Endothelial cell of umbilical vein (primary cell): Measurements from ENCODE around the gene PTPMT1. TPM values are rescaled to one million over a fixed set of nuclear protein-coding genes. Genes with fewer than 3 reads are reported as not detected.

Experiments
- BruUV-seq: library from RNA; stranded (reverse); fragments of 400-500 nt; replicated peaks from 2 replicates; lab custom pipeline; 2021; lab: Mats Ljungman, UMichigan
- CTCF ChIA-PET: fragments of 300-600, 350-600 bp; sonication (Branson Sonifier 250); formaldehyde crosslinking; loops from one replicate; lab custom pipeline; 2021; ENCODE audit warnings: antibody characterized with exemption, inconsistent platforms; lab: Charles Lee
- POLR2A ChIA-PET: fragments of 300-600, 350-600 bp; sonication (Branson Sonifier 250); formaldehyde crosslinking; loops from one replicate; lab custom pipeline; 2021; ENCODE audit warnings: antibody characterized with exemption, inconsistent platforms; lab: Charles Lee
- DNase-seq: peaks from one replicate; pipeline ENCODE4 v3.0.0-alpha.2; 2011; ENCODE audit warnings: low read depth, low spot score
- FAIRE-seq: peaks from 2 replicates; lab custom pipeline; 2011; peaks lifted over from hg19 to GRCh38; lab: Jason Lieb, UNC
- H2AFZ ChIP-seq: 2 replicates; pipeline ENCODE4 v1.6.0; 2012; ENCODE audit warnings: low read depth, low read length, control low read depth, inconsistent platforms
- H3K27ac ChIP-seq: 2 replicates; pipeline ENCODE4 v1.5.1; 2011; ENCODE audit warnings: low read depth, mild to moderate bottlenecking, control low read depth, low read length, moderate library complexity; ENCODE audit not compliant: insufficient read depth
- H3K27me3 ChIP-seq, 2 experiments: 2 replicates each; pipeline versions ENCODE4 v1.6.0 to v1.6.1; 2011; ENCODE audit warnings: low read length in 2 of 2, mixed read lengths in 1 of 2; ENCODE audit not compliant: control insufficient read depth in 2 of 2, insufficient read depth in 2 of 2
- H3K36me3 ChIP-seq, 2 experiments: 2 replicates in 1 of 2; 3 replicates in 1 of 2; pipeline ENCODE4 v1.5.1; 2011; ENCODE audit warnings: low read length in 2 of 2, mild to moderate bottlenecking in 1 of 2, moderate library complexity in 1 of 2; ENCODE audit not compliant: control insufficient read depth in 2 of 2, insufficient read depth in 2 of 2; ENCODE audit errors: extremely low read depth in 1 of 2
- H3K4me1 ChIP-seq: 3 replicates; pipeline ENCODE4 v1.5.1; 2011; ENCODE audit warnings: mild to moderate bottlenecking, low read length; ENCODE audit not compliant: control insufficient read depth, insufficient read depth; ENCODE audit errors: extremely low read depth
- H3K4me2 ChIP-seq: 2 replicates; pipeline ENCODE4 v1.6.1; 2011; ENCODE audit warnings: low read length, control low read depth, mixed read lengths; ENCODE audit not compliant: insufficient read depth
- H3K4me3 ChIP-seq, 3 experiments: fragments of 200-600 bp in 1 of 3; sonication (generic), shearing (Covaris generic) in 1 of 3; replicated peaks in 1 of 3; 2 replicates each; pipeline ENCODE4 v1.5.1; 2011 to 2016; ENCODE audit warnings: control low read depth in 3 of 3, low read length in 3 of 3, mild to moderate bottlenecking in 2 of 3, inconsistent platforms in 1 of 3, low read depth in 1 of 3, moderate library complexity in 1 of 3; ENCODE audit not compliant: insufficient read depth in 1 of 3
- H3K79me2 ChIP-seq: 2 replicates; pipeline ENCODE4 v1.6.0; 2012; ENCODE audit warnings: low read length, inconsistent platforms; ENCODE audit not compliant: control insufficient read depth, insufficient read depth
- H3K9ac ChIP-seq: replicated peaks from 2 replicates; pipeline ENCODE3; 2011; ENCODE audit warnings: low read length, control low read depth; ENCODE audit not compliant: insufficient read depth; ENCODE audit errors: extremely low read depth
- H3K9me1 ChIP-seq: replicated peaks from 3 replicates; pipeline ENCODE4 v1.6.0; 2011; ENCODE audit warnings: mild to moderate bottlenecking, low read length; ENCODE audit not compliant: control insufficient read depth, insufficient read depth; ENCODE audit errors: extremely low read depth
- H3K9me3 ChIP-seq: replicated peaks from 2 replicates; pipeline ENCODE4 v1.5.1; 2012; ENCODE audit warnings: low read length, inconsistent platforms; ENCODE audit not compliant: control insufficient read depth, insufficient read depth
- H4K20me1 ChIP-seq: replicated peaks from 2 replicates; pipeline ENCODE3; 2011; ENCODE audit warnings: mild to moderate bottlenecking, low read length; ENCODE audit not compliant: control insufficient read depth, insufficient read depth; ENCODE audit errors: extremely low read depth
- CTCF ChIP-seq, 2 donors: IDR thresholded peaks; 1 replicate in 1 of 2; 2 replicates in 1 of 2; pipeline ENCODE4 v1.5.1; 2011; ENCODE audit warnings: low read length in 2 of 2, mild to moderate bottlenecking in 2 of 2, moderate library complexity in 2 of 2, control low read depth in 1 of 2, inconsistent platforms in 1 of 2, low read depth in 1 of 2; ENCODE audit not compliant: insufficient read depth in 1 of 2; ENCODE audit errors: extremely low read depth in 1 of 2
- GATA2 ChIP-seq: IDR thresholded peaks from 2 replicates; pipeline ENCODE4 v1.7.0; 2011; ENCODE audit warnings: low read depth, mild to moderate bottlenecking, moderate library complexity, mixed read lengths, low read length; ENCODE audit not compliant: insufficient read length, insufficient read depth
- JUN ChIP-seq: IDR thresholded peaks from 2 replicates; pipeline ENCODE4 v1.6.1; 2011; ENCODE audit warnings: borderline replicate concordance, low read depth; ENCODE audit not compliant: insufficient read length, insufficient read depth
- MAX ChIP-seq: IDR thresholded peaks from 2 replicates; pipeline ENCODE4 v1.6.1; 2011; ENCODE audit not compliant: insufficient read depth, insufficient read length
- MYC ChIP-seq: IDR thresholded peaks from one replicate; pipeline ENCODE4 v1.6.1; 2011; ENCODE audit warnings: mild to moderate bottlenecking, low read depth, low read length
- POLR2A ChIP-seq: IDR thresholded peaks from 2 replicates; pipeline ENCODE4 v1.6.1; 2012; ENCODE audit warnings: low read depth, mild to moderate bottlenecking, control low read depth, low read length
- POLR2AphosphoS5 ChIP-seq: IDR thresholded peaks from 2 replicates; pipeline ENCODE4 v1.6.1; 2012; ENCODE audit warnings: low read depth, mild to moderate bottlenecking, control low read depth, low read length, moderate library complexity; ENCODE audit not compliant: insufficient read depth
- dilution Hi-C: fragments of 300-500 bp; cut with MboI; formaldehyde crosslinking; loops from one replicate; pipeline ENCODE4 v1.15.0; 2019; ENCODE audit warnings: low sequenced_read_pairs; ENCODE audit not compliant: extremely low pct_ligation_motif_present
- intact Hi-C: fragments of 100-400 bp; cut with micrococcal nuclease; formaldehyde crosslinking; loops from one replicate; pipeline ENCODE4 v1.10.0; 2022
- polyA plus RNA-seq, 4 experiments: library from polyadenylated mRNA; depleted of rRNA in 3 of 4; stranded (reverse) in 3 of 4; unstranded in 1 of 4; fragments of >200 nt; gene quantifications; 2 replicates each; pipeline versions ENCODE4 v1.2.1 to v1.2.3, GENCODE V29; 2011 to 2012; ENCODE audit warnings: missing spikeins in 1 of 4
- total RNA-seq: library from RNA; stranded (reverse); gene quantifications from 2 replicates; pipeline ENCODE4 v1.2.3, GENCODE V29; 2021

PTPMT1 gene
- total and polyA plus RNA-seq, 2 donors (not counting 3 experiments of a cell fraction or from before 2014, with no cell fraction given), result 44.6 to 83.1 TPM

- ChIA-PET POLR2A (no interaction called here), CTCF (no interaction called here)
- H3K4me3 ChIP-seq, result no peak overlapping the region
- H3K4me1 ChIP-seq, result peaks cover 12% of the 10 kb centered on the region
- intact Hi-C loops (no loop called here), dilution Hi-C loops (no loop called here)
- peaks cover 3% of the 10 kb centered on the region for H4K20me1 ChIP-seq
- no peak for DNase-seq
- BruUV-seq, result no TSS peak
- no peak overlapping the region for H3K27ac ChIP-seq
- no peaks in the 10 kb centered on the region for H3K27me3 ChIP-seq
- H3K9me1 ChIP-seq, result no peaks in the 10 kb centered on the region
- H3K79me2 ChIP-seq, result peaks cover 38% of the 10 kb centered on the region
- H2AFZ ChIP-seq, result no peak overlapping the region
- TF ChIP-seq POLR2A (no peak), MYC (no peak), CTCF (IDR thresholded peaks at IDR 0.05; ENCODE audit: extremely low read depth in 1 of 2, insufficient read depth in 1 of 2, low read depth in 1 of 2, low read length in 2 of 2) (no peak), JUN (no peak), POLR2AphosphoS5 (no peak), MAX (no peak), GATA2 (no peak)
- H3K9me3 ChIP-seq, result no peaks in the 10 kb centered on the region
- no peak overlapping the region for H3K4me2 ChIP-seq
- no peak for FAIRE-seq
- H3K9ac ChIP-seq, result no peak overlapping the region
- H3K36me3 ChIP-seq, result peaks cover 8 to 15% of the 10 kb centered on the region in 2 experiments
These were observed 4.2 kb downstream of the PTPMT1 start for GRCh38 chr11:47569646-47570045.
